Measurements from ENCODE around the gene KCTD17.

The KCTD17 gene, protein sequence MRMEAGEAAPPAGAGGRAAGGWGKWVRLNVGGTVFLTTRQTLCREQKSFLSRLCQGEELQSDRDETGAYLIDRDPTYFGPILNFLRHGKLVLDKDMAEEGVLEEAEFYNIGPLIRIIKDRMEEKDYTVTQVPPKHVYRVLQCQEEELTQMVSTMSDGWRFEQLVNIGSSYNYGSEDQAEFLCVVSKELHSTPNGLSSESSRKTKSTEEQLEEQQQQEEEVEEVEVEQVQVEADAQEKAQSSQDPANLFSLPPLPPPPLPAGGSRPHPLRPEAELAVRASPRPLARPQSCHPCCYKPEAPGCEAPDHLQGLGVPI

DNA sequence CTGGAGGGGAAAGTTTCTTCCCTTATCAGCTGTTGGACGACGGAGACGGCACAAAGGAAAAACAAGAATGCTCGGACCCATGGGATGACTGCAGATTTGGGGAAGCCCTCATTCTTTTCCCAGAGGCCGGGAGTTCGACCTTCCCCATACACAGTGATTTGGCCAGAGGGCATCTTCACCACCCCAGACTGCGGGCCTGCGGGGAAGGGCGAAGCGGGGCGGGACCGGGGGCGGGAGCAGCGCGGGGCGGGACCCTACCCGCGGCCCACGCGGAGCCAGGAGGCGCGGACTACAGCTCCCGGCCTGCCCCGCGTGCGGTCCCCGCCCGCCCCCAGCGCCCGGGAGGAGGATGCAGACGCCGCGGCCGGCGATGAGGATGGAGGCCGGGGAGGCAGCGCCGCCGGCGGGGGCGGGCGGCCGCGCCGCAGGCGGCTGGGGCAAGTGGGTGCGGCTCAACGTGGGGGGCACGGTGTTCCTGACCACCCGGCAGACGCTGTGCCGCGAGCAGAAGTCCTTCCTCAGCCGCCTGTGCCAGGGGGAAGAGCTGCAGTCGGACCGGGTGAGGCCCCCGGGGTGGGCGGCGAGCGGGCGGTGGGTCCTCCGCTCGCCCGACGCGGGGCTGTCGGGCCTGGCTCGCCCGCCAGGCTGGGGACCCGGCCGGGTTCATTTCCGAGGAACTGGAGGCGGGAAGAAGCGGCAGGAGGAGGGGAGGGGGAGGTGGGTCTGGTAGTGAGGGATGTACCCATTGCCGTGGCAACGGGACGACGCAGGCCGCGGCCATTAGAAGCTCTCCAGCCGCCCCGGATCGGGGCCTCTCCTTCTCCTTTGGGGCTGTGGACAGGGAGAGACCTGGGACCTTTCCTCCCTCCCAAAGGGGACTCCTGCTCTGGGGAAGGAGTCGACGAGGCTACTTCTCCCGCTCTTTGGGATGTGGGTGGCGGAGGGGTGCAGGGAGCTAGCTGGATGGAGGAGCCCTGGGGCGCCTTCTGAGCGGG is at the start of gene KCTD17:
TSS of gene KCTD17 (plus strand) at position 352 of the 995 bp plus-strand sequence. CDS start at position 371, 19 bp downstream.
- DNase-seq = peak; percentile 73 to 83

DNA sequence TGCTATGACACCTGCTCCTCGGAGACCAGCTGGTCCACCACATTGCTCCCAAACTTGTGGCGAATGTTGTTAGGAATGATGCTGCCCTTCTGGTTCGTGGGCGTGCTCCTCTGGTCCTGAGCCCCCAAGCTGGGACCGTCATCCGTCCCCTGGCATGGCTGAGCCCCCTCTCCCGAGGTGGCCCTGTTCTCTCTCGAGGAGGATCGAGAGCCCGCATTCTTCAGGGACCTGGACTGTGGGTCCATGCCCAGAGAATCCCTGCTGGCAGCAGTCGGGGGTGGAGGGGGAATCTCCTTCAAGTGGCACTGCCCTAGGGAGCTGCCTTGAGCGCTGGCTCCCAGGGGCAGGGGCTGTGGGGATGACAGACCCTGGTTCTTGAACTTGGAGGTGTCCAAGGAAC is 49.7 kb upstream of the KCTD17 start:
- no peak for DNase-seq

DNA sequence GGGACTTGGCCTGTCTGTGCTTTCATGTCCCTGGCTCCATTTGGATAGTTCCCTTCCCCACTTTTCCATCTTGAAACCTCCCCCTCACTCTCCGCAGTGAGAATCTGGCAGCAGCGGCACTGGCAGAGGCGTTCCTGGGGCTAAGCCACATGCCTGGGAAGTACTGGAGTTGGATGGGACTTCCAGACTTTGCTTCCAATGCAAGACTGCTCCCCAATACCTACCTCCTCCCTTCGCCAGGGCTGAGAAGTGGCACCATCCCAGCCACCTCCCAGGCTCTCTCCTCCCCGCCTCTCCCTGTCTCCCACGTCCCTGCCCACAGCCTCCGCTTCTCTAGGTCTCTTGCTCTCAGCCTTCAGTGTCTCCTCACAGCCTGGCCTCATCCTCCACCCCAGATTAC is 48.9 kb upstream of the KCTD17 start:
- DNase-seq = no peak

DNA sequence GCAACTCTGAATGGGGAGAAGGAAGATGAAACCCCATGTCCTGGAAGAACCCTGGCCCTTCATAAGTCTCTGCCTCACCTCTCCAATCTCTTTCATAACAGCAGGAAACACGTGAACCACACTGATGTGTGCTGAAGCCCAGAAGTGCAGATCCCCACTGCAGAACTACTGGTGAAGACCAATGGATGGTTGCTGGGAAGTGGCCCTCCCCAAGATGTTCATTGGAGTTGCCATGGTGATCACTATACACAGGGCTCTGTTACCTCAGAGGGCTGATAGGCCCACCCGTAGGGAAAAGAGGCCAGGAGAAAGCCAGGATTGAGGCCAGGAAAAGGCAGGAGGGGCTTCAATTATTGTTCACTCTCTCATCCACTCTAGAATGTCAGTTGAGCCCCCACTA is 43.9 kb upstream of the KCTD17 start:
- DNase-seq = no peak

DNA sequence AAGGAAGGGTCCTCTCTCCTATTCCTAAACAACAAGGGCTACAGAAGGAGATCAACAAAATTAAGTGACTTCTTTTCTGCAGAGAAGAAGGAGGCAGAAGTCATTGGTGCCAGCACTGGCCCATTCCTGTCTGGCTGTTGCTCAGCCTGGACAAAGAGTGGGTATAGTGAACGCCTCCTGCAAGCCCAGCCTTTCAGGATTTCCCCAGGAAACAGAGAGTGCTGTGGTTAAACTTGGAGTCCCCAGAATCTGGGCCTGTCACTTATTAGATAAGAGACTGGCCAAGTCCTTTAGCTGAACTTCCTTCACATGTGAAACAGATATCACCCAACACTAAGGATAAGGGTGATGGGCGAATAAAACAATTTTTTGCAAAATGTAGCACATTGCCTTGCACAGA is 43.2 kb upstream of the KCTD17 start:
- DNase-seq = no peak

DNA sequence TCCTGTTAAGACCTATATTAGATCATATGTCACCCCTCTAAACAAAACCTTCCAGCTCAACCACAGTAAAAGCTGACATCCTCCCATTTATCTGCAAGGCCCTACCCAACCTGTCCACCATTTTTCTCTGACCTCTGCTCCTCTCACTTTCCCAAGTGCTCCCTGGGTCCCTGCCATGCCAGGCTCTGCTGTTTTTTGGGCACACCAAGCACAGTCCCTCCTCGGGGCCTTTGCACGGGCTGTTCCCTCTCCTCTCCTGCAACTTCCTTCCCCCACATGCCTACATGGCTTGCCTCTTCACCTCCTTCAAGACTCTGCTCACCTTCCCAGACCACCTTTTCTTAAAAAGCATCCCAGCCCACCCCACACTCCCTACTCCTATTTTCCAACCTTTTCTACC is 42.1 kb upstream of the KCTD17 start:
- DNase-seq = no peak

DNA sequence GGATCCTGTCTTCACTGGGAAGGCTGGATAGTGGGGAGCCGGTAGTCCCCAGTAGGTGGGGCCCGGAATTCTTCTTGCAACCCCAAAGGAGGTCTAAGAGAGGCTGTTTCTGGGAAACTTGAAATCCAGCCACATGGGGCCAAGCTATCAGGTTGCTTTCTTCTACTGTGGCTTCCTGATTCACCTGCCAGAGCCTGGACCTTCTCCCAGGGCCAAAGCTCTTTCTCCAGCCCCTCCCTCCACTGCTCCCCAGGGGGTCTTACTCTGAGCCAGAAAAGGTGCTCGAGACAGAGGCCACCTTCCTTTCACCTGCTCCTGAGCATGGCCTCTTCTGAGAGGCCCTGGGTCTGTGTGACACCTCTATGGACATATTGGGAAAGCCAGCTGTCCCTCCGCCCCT is 41.4 kb upstream of the KCTD17 start:
- no peak for DNase-seq

DNA sequence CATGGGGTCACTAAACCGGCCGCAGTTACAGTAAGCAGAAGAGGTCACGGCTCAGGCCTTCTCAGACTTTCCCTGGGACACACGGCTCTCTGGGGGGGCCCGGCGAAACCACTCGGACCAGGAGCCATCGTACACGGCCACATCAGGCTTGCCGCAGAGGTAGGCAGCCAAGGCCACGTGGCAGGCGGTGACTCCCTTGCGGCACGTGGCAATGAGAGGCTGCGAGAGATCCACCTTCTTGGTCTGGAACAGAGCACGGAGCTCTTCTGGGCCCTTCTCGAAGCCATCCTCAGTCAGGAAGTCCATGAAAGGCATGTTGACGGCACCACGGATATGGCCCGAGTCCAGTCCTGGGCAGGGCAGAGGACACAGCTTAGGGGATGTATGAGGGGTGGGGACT is 40.6 kb upstream of the KCTD17 start:
- DNase-seq = no peak

DNA sequence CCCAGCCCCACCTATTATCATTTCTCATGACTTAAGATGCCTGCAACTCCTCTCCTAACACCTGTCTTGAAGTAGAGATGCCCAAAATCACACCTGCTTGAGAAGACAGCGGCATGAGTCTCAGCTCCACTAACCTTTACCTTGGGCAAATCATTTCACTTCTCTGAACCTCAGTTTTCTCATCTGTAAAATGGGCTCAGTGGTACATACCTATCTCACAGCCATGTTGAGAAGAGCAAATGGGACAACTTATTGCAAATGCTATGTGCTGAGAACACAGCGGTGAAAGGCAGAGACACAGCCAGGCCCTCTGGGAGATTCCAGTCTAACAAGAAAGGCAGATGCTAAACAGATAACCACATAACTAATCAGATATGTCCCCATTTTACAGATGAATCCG is 40.1 kb upstream of the KCTD17 start:
- no peak for DNase-seq

DNA sequence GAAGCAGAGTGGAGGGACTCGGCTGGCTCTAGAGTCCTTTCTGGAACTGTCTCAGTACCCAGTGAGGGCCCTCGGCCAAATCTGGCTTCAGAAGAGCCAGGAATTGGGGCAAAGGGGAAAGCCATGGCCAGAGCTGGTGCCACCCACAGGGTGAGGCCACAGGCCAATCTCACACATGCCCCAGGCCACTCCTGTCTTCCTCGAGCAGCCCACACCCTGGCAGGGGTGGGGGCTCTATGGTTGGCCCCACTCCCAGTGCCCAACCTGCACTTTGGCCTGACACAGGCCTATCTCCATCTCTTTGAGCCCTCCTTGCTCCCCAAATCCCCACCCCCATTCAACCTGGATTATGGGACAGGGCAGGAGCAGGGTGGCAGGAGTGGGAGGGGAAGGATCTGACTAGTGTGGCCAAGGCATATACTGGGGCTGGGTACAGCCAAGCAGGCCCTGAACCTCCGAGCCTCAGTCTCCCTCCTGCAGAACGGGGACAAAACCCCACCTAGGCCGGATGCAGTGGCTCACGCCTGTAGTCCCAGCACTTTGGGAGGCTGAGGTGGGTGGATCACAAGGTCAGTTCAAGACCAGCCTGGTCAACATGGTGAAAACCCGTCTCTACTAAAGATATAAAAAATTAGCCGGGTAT is 39.2 kb upstream of the KCTD17 start:
- DNase-seq = no peak

DNA sequence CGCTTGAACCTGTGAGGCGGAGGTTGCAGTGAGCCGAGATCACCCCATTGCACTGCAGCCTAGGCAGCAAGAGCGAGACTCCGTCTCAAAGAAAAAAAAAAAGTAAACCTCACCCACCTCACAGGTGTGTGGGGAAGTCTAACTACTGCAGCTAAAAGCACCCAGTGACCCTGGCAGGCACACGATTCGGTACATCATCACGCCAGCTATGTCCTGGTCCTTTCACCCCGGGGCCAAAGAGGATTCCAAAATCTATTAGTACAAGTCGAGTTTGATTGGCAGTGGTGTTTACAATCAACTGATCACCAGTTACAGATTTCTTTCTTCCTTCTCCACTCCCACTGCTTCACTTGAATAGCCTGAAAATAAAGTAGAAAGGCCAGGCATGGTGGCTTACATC is 38.6 kb upstream of the KCTD17 start:
- no peak for DNase-seq

DNA sequence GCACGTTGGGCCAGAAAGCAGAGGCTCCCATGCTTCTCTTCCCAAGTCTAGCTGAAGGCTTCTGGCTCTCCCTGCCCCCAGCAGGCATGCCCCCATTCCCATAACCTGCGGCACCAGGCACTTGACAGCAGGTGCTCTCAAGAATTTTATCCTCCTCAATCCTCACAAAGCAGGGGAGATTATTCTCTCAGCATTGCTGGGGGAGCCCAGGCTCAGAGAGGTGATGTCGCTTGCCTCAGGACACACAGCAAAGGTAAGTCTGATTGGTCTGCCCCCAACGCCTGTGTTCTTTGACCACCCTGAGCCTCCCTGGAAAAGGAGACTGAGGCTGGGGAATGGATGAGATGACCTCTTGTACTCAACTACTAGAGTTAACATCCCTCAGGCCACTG is 37.1 kb upstream of the KCTD17 start:
- no peak for DNase-seq

DNA sequence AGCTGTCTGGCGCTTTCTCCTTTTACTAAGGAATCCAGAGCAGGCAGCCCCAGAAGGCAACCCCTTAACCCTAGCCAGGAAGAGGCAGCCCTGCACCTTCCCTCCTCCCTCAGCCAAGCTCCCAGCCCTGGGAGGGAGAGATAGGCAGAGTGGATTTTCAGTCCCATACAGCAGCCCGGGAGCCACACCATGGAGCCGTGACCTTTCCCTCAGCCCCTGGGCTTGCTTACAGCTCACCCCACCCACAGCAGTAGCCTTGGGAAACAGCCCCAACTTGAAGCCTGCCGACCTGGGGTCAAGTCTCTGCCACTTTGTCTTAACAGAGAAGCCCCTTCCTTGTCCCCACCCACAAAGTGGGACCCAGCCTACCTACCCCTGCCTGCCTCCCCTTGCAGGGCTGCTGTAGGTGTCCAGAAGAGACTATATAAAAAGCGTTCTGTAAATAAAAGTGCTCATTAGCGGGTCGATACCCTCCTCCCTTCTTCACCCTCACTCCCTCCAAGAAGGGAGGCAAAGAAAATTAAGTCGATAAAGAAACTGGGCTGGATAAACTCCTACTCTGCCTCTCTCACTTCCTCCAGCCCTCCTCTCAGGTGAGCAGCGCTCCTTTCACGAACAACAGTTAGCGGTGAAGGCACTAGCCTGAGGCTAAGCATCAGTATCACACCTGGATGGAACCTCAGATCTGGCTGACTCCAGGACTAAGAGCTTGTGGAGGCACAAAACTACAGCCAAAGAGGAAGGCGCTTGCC is 36.5 kb upstream of the KCTD17 start:
- no peak for DNase-seq

DNA sequence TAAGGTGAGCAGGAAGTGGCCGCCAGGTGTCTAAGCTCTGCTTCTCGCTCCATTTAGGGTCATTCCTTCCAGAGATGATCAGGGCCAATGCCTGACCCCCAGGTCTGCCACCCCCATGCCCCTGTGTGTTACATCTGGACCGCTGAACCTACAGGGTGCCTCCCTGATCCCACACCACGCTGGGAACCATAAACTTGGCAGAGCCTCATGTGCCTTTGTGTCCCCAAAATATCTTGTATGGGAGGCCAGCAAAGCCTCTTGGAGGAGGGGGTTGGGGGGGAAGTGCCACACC is 36.0 kb upstream of the KCTD17 start:
- no peak for DNase-seq

DNA sequence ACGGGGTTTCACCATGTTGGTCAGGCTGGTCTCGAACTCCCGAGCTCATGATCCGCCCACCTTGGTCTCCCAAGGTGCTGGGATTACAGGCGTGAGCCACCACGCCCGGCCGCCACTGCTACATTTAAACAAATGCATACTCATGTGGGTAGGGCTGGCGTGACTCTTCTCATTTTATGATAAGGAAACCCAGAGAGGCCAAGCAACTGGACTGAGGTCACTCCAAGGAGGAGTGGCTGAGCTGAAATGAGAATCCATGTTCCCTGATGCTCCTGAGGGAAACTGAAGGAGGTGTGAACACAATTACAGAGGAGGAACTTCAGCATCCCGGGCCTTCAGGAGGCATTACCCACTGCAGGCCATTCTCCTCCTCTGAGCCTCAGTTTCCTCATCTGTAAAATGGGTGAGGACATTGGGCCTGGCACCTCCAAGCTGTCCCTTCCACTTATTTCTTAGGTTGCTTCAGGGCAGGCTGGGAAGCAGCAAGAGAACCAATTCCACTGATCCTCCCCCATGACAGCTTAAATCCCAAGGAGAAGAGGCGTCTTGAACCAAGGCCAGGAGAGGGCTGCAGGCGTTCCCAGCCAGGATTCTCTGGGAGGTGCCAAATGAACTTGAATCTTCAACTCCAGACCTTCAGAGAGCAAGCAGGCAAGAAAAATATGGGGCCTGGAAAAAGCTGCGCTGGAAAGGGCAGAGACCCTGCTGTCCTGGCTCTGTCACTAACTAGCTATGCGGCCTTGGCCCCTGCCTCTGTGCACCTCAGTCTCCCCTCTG is 35.2 kb upstream of the KCTD17 start:
- no peak for DNase-seq

DNA sequence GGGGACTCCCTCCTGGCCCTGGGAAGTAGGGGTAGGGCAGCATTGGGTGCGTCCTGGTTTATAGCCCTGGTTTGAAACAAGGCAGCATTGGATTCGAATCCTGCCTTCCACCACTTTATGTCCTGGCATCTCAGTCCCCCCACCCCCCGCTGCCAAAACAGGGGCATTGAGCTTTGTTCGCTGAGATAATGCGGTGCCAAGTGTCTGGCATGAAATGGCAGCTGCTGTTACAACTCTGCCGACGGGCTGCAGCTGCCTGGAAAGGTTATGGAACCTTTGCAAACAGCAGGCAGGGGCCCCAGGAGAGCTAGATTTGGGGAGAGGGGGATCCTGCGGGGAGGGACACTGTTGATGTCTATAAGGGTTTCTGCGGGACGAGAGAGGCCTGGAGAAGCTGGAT is 34.2 kb upstream of the KCTD17 start:
- no peak for DNase-seq

DNA sequence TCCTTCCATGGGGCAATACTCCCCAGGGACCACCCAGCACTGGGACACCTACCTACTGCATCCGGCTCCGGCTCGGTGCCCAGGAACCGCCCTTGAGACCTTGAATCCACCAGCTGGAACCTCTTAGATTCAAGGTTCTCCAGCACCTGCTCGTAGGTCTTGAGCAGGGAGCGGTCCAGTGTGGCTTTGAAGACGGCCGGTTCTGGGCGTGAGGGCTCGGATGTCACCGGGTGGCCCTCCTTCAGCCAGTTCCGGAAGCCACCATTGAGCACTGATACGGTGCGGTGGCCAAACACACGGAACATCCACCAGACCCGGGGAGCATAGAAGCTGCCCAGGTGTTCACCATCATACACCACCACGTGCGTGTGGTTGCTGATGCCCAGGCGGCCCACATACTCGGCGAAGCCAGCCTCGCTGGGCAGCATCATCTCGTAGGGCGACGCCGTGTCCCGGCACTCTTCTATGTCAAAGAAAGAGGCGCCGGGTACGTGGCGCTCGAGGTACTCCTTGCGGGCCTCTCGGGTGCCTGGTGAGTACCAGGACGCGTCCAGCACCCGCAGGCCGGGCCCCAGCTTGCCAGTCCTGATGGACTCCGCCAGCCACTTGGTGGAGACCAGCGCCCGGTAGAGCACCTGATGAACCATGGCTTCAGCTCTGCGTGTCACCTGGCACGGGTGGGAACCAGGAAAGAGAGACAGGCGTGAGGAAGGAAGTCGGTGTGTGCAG is 33.3 kb upstream of the KCTD17 start:
- DNase-seq = no peak

DNA sequence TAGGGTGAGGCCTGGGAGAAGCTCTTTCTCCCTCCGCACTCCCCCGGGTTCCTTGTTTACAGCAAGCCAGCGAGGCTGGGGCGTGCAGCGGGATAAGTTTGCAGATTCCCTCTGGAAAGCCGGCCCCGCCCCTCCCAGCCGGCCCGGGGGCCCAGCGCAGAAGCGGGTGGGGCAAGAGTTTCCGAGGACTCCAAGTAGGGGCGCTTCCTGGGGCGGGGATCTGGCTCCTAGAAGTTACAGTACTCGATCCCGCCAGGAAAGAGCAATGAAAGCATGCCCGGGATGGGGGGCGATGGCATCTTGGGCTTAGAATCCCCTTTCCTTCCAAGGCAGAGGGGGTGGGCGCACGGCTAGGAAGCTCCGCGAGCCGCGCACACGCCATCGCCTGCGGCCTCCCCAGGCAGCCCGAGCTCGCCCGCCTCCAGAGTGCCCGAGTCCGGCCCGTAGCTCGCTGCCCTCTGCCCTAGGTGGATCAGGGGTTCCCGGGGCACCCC is 32.7 kb upstream of the KCTD17 start:
- no peak for DNase-seq

DNA sequence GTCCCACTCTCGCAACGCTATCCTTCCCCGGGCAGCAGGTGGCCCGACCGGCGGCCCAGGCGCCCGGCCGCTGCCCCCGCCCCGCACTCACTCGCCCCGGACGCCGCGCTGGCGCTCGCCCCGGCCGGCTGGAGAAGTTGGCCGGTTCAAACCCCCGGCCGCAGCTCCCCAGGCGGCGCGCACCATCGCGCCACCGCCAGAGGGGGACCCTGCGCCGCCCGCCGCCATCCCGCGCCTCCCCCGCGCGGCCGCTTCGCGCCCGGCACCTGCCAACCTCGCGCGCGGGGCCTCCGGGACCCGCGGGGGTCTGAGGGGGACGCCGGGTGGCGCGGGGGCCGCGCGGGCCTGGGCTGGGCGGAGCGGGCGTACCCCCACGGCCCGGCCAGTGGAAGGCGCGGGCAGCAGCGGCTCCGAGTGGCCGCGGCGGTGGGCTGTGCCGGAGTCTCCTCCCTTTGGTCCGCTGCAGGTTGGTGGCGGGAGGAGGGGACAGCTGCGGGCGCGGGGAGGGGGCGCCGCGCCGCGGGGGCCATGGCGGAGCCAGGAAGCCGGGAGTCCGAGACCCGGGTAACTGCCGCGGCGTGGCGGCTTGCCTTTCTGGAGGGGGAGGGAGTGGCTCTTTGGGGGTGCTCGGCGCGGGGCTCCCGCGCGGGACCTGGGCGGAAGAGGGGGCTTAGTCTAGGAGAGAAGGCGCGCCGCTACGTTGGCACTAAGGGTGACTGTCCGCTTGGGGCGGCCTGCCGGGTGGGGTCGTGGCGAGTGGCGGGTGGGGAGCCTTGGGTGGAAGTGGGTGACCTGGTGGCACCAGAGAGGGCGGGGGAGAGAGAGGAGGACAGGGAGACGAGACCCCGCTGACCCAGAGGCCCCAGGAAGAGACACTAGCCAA is 32.0 kb upstream of the KCTD17 start, which contains the start of the genes MPST and TST:
TSS of gene MPST (plus strand) at position 434 of the 883 bp plus-strand sequence. CDS start at position 529, 95 bp downstream.
TSS of gene TST (minus strand) at position 139 of the 883 bp plus-strand sequence. CDS start 715 bp downstream, outside the sequence.
- DNase-seq = peak; percentile 20 to 51

DNA sequence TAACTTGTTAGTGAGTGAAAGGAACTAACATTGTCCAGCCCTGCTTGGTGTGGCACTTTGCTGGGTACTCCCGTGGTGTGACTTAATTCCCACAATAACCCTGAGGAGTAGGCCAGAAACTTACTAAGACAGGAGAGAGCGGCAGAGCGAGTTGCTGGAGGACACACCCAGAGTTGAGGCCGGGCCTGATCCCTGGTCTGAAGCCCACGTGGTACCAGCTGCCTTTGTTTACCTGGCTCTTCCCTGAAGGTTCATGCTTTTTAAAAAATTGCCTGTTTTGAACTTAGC is 31.4 kb upstream of the KCTD17 start:
- no peak for DNase-seq
